Tibial artery (tissue), 4 donors: ENCODE measurements around the gene DTX3L.

ENCODE experiments used
- DNase-seq, 2 donors: peaks; one replicate each; pipeline ENCODE4 v3.0.0-alpha.2; 2019
- H3K27ac ChIP-seq, 2 donors: fragments of 200-600 bp; sonication (generic) in 1 of 2; 1 replicate in 1 of 2; 2 replicates in 1 of 2; pipeline ENCODE4 v1.5.1; 2018 to 2019; ENCODE audit warnings: mild to moderate bottlenecking in 1 of 2
- H3K27me3 ChIP-seq, 2 donors: fragments of 200-600 bp; sonication (generic) in 1 of 2; one replicate each; pipeline versions ENCODE4 v1.5.1 to v1.6.0; 2016 to 2019
- H3K36me3 ChIP-seq, 3 donors: fragments of 200-600 bp; sonication (generic) in 2 of 3; one replicate each; pipeline ENCODE4 v1.5.1; 2016 to 2019; ENCODE audit warnings: mild to moderate bottlenecking in 2 of 3
- H3K4me1 ChIP-seq, 4 donors: fragments of 200-600 bp; sonication (generic) in 2 of 4; 1 replicate in 3 of 4; 2 replicates in 1 of 4; pipeline ENCODE4 v1.5.1; 2016 to 2019
- H3K4me3 ChIP-seq, 2 donors: fragments of 200-600 bp; sonication (generic) in 1 of 2; 1 replicate in 1 of 2; 2 replicates in 1 of 2; pipeline ENCODE4 v1.5.1; 2018 to 2019; ENCODE audit warnings: mild to moderate bottlenecking in 2 of 2
- H3K9me3 ChIP-seq, 3 donors: fragments of 200-600 bp; sonication (generic) in 1 of 3; one replicate each; pipeline ENCODE4 v1.5.1; 2016 to 2019
- CTCF ChIP-seq, 2 experiments: fragments of 200-600 bp in 1 of 2; fragments of 450-650 bp in 1 of 2; IDR thresholded peaks; one replicate each; pipeline ENCODE4 v1.5.1; 2017 to 2019; ENCODE audit warnings: antibody characterized with exemption in 2 of 2, mild to moderate bottlenecking in 1 of 2, moderate library complexity in 1 of 2
- intact Hi-C: fragments of 100-400 bp; cut with DNase I; formaldehyde crosslinking; loops from one replicate; pipeline ENCODE4 v1.15.0; 2023; ENCODE audit warnings: low total_unique reads

Gene DTX3L

GRCh38 chr3:122581622-122582021 lies 17.5 kb downstream of the DTX3L start:
- peaks cover 0 to 3% (median 0%) of the 10 kb centered on the region in 3 donors for H3K36me3 ChIP-seq
- peaks cover 0 to 22% (median 13%) of the 10 kb centered on the region in 3 donors for H3K9me3 ChIP-seq
- no peak overlapping the region for H3K4me3 ChIP-seq
- H3K27me3 ChIP-seq, result peaks cover 0 to 5% of the 10 kb centered on the region in 2 donors
- TF ChIP-seq CTCF (IDR thresholded peaks at IDR 0.05), result no peak
- intact Hi-C loops, result no loop called here
- H3K4me1 ChIP-seq, result peaks cover 0 to 7% (median 4%) of the 10 kb centered on the region in 4 donors
- DNase-seq, result no peak
- no peak overlapping the region for H3K27ac ChIP-seq

GRCh38 chr3:122582390-122582789 lies 18.3 kb downstream of the DTX3L start:
- Histone ChIP-seq H3K27me3 (peaks cover 0 to 4% of the 10 kb centered on the region in 2 donors), H3K27ac (no peak overlapping the region), H3K4me1 (peaks cover 0 to 7% (median 3%) of the 10 kb centered on the region in 4 donors), H3K4me3 (no peak overlapping the region), H3K36me3 (peaks cover 0 to 3% (median 0%) of the 10 kb centered on the region in 3 donors), H3K9me3 (peaks cover 0 to 22% (median 13%) of the 10 kb centered on the region in 3 donors)
- TF ChIP-seq CTCF (IDR thresholded peaks at IDR 0.05), result no peak
- intact Hi-C loops, result no loop called here
- no peak for DNase-seq

GRCh38 chr3:122586098-122586497 lies 22.0 kb downstream of the DTX3L start:
- intact Hi-C loops, result no loop called here
- DNase-seq, result no peak
- no peaks in the 10 kb centered on the region for H3K4me1 ChIP-seq

GRCh38 chr3:122586773-122587485 lies 22.8 kb downstream of the DTX3L start:
- Histone ChIP-seq H3K27ac (no peak overlapping the region), H3K36me3 (peaks cover 0 to 3% (median 0%) of the 10 kb centered on the region in 3 donors), H3K4me1 (no peaks in the 10 kb centered on the region), H3K27me3 (no peaks in the 10 kb centered on the region), H3K4me3 (no peak overlapping the region), H3K9me3 (peaks cover 0 to 18% (median 10%) of the 10 kb centered on the region in 3 donors)
- DNase-seq, result no peak
- intact Hi-C loops, result no loop called here
- no peak for TF ChIP-seq CTCF (IDR thresholded peaks at IDR 0.05)

More at GRCh38 chr3:122586098-122586497, 22.0 kb downstream of the DTX3L start:
- H3K36me3 ChIP-seq, result peaks cover 0 to 3% (median 0%) of the 10 kb centered on the region in 3 donors
- no peak overlapping the region for H3K4me3 ChIP-seq
- no peak for TF ChIP-seq CTCF (IDR thresholded peaks at IDR 0.05)
- peaks cover 0 to 22% (median 13%) of the 10 kb centered on the region in 3 donors for H3K9me3 ChIP-seq
- no peaks in the 10 kb centered on the region for H3K27me3 ChIP-seq
- no peak overlapping the region for H3K27ac ChIP-seq

- no peak for DNase-seq
- Histone ChIP-seq H3K27ac (no peak overlapping the region), H3K4me1 (no peaks in the 10 kb centered on the region), H3K27me3 (no peaks in the 10 kb centered on the region), H3K36me3 (no peaks in the 10 kb centered on the region), H3K9me3 (peaks cover 0 to 12% (median 8%) of the 10 kb centered on the region in 3 donors), H3K4me3 (no peak overlapping the region)
- TF ChIP-seq CTCF (IDR thresholded peaks at IDR 0.05), result no peak
- intact Hi-C loops, result no loop called here
Measured at GRCh38 chr3:122587572-122587971, 23.4 kb downstream of the DTX3L start.
